Mesendoderm (in vitro differentiated cells): ENCODE measurements around the gene KIF21B.

Experiments
- DNase-seq: peaks from one replicate; pipeline ENCODE4 v3.0.0; 2013
- H2AK5ac ChIP-seq: 2 replicates; pipeline ENCODE4 v1.6.1; 2013; ENCODE audit warnings: low read length, inconsistent platforms
- H2BK120ac ChIP-seq: 2 replicates; pipeline ENCODE4 v1.6.1; 2013; ENCODE audit warnings: low read depth, mild to moderate bottlenecking, low read length, moderate library complexity, mixed read lengths
- H2BK15ac ChIP-seq: replicated peaks from 2 replicates; pipeline ENCODE4 v1.6.1; 2013; ENCODE audit warnings: low read depth, mild to moderate bottlenecking, moderate library complexity
- H2BK5ac ChIP-seq: 2 replicates; pipeline ENCODE4 v1.6.1; 2013; ENCODE audit warnings: low read length, inconsistent platforms
- H3K18ac ChIP-seq: 2 replicates; pipeline ENCODE4 v1.6.1; 2013; ENCODE audit warnings: mild to moderate bottlenecking, low read length, mixed read lengths
- H3K23ac ChIP-seq: one replicate; pipeline ENCODE4 v1.6.1; 2013; ENCODE audit warnings: low read length
- H3K27ac ChIP-seq: 2 replicates; pipeline ENCODE4 v1.5.1; 2013; ENCODE audit warnings: low read depth, mild to moderate bottlenecking, inconsistent platforms, low read length, moderate library complexity
- H3K27me3 ChIP-seq: 2 replicates; pipeline ENCODE4 v1.6.1; 2013; ENCODE audit warnings: low read length, control low read depth, mild to moderate bottlenecking, inconsistent platforms; ENCODE audit not compliant: insufficient read depth, poor library complexity
- H3K36me3 ChIP-seq: 2 replicates; pipeline ENCODE4 v1.6.1; 2013; ENCODE audit warnings: low read length, inconsistent platforms; ENCODE audit not compliant: control insufficient read depth, insufficient read depth
- H3K4ac ChIP-seq: one replicate; pipeline ENCODE4 v1.6.1; 2013; ENCODE audit warnings: low read depth, mild to moderate bottlenecking, low read length, moderate library complexity
- H3K4me1 ChIP-seq: 2 replicates; pipeline ENCODE4 v1.6.1; 2013; ENCODE audit warnings: low read depth, low read length, inconsistent platforms; ENCODE audit not compliant: control insufficient read depth
- H3K4me2 ChIP-seq: 2 replicates; pipeline ENCODE4 v1.6.1; 2013; ENCODE audit warnings: low read length
- H3K4me3 ChIP-seq: 2 replicates; pipeline ENCODE4 v1.5.1; 2013; ENCODE audit warnings: mild to moderate bottlenecking, low read length
- H3K56ac ChIP-seq: one replicate; pipeline ENCODE4 v1.6.1; 2013; ENCODE audit warnings: low read length
- H3K79me1 ChIP-seq: 2 replicates; pipeline ENCODE4 v1.6.1; 2013; ENCODE audit warnings: low read length, inconsistent platforms
- H3K79me2 ChIP-seq: 2 replicates; pipeline ENCODE4 v1.6.1; 2013; ENCODE audit warnings: mild to moderate bottlenecking, low read length; ENCODE audit not compliant: control insufficient read depth, insufficient read depth
- H3K9ac ChIP-seq: 2 replicates; pipeline ENCODE4 v1.6.1; 2013; ENCODE audit warnings: low read length, inconsistent platforms
- H4K5ac ChIP-seq: one replicate; pipeline ENCODE4 v1.6.1; 2013; ENCODE audit warnings: low read length
- H4K8ac ChIP-seq: one replicate; pipeline ENCODE4 v1.6.1; 2013; ENCODE audit warnings: low read depth, mild to moderate bottlenecking, control low read depth, low read length, moderate library complexity
- WGBS: extraction: QIAGEN DNeasy Blood & Tissue Kit; methylation state at CpG from one replicate; pipeline ENCODE4 v1.1.7; 2013; ENCODE audit warnings: low lambda C conversion rate, missing lambda C conversion rate; ENCODE audit not compliant: insufficient coverage; ENCODE audit errors: extremely low coverage; 5-methylcytosine and 5-hydroxymethylcytosine counted together

The KIF21B gene

GRCh38 chr1:201042779-201043461 is 19.4 kb upstream of the KIF21B start:
- H3K27ac ChIP-seq, result no peak overlapping the region
- H3K79me1 ChIP-seq, result no peaks in the 10 kb centered on the region
- no peak overlapping the region for H2AK5ac ChIP-seq
- no peak overlapping the region for H3K4me2 ChIP-seq
- no peaks in the 10 kb centered on the region for H3K79me2 ChIP-seq
- DNase-seq, result peak; percentile 74
- H3K18ac ChIP-seq, result no peak overlapping the region
- H2BK15ac ChIP-seq, result no peak overlapping the region
- no peaks in the 10 kb centered on the region for H3K36me3 ChIP-seq
- no peak overlapping the region for H4K5ac ChIP-seq
- H3K9ac ChIP-seq, result no peak overlapping the region
- no peak overlapping the region for H4K8ac ChIP-seq
- no peak overlapping the region for H2BK5ac ChIP-seq
- no peaks in the 10 kb centered on the region for H3K27me3 ChIP-seq
- no CpG with 5 or more reads among the region's 13 CpGs for WGBS
- no peak overlapping the region for H3K4me3 ChIP-seq
- no peak overlapping the region for H3K56ac ChIP-seq
- no peak overlapping the region for H3K23ac ChIP-seq
- H3K4ac ChIP-seq, result no peak overlapping the region
- no peaks in the 10 kb centered on the region for H3K4me1 ChIP-seq
- H2BK120ac ChIP-seq, result no peak overlapping the region

- Histone ChIP-seq H3K18ac (no peak overlapping the region), H2AK5ac (no peak overlapping the region), H3K79me2 (no peaks in the 10 kb centered on the region), H3K27ac (no peak overlapping the region), H2BK5ac (no peak overlapping the region), H3K4ac (no peak overlapping the region), H3K4me1 (no peaks in the 10 kb centered on the region), H4K8ac (no peak overlapping the region), H3K27me3 (no peaks in the 10 kb centered on the region), H3K56ac (no peak overlapping the region), H3K36me3 (no peaks in the 10 kb centered on the region), H3K4me3 (no peak overlapping the region), H2BK15ac (no peak overlapping the region), H3K4me2 (no peak overlapping the region), H4K5ac (no peak overlapping the region), H3K79me1 (no peaks in the 10 kb centered on the region), H3K9ac (no peak overlapping the region), H2BK120ac (no peak overlapping the region), H3K23ac (no peak overlapping the region)
- DNase-seq, result no peak
- no CpG with 5 or more reads among the region's 2 CpGs for WGBS
Observed at GRCh38 chr1:201041011-201041410, 17.5 kb upstream of the KIF21B start.

- WGBS, result no CpG with 5 or more reads among the region's 5 CpGs
- Histone ChIP-seq H2BK120ac (no peak overlapping the region), H2BK15ac (no peak overlapping the region), H3K79me2 (no peaks in the 10 kb centered on the region), H3K36me3 (no peaks in the 10 kb centered on the region), H3K27ac (no peak overlapping the region), H3K18ac (no peak overlapping the region), H3K23ac (no peak overlapping the region), H4K5ac (no peak overlapping the region), H3K27me3 (no peaks in the 10 kb centered on the region), H3K4ac (no peak overlapping the region), H3K4me3 (no peak overlapping the region), H4K8ac (no peak overlapping the region), H3K56ac (no peak overlapping the region), H3K4me1 (no peaks in the 10 kb centered on the region), H3K79me1 (no peaks in the 10 kb centered on the region), H3K4me2 (no peak overlapping the region), H2BK5ac (no peak overlapping the region), H3K9ac (no peak overlapping the region), H2AK5ac (no peak overlapping the region)
- no peak for DNase-seq
Observed at GRCh38 chr1:201039876-201040275, 16.4 kb upstream of the KIF21B start.

GRCh38 chr1:201039418-201039817 is 15.9 kb upstream of the KIF21B start:
- no peak overlapping the region for H3K4ac ChIP-seq
- no peak overlapping the region for H4K5ac ChIP-seq
- no peak overlapping the region for H3K18ac ChIP-seq
- H2AK5ac ChIP-seq, result no peak overlapping the region
- no peak overlapping the region for H3K23ac ChIP-seq
- no CpG with 5 or more reads among the region's 2 CpGs for WGBS
- H3K27ac ChIP-seq, result no peak overlapping the region
- H2BK5ac ChIP-seq, result no peak overlapping the region
- no peaks in the 10 kb centered on the region for H3K79me1 ChIP-seq
- H3K9ac ChIP-seq, result no peak overlapping the region
- no peak overlapping the region for H3K56ac ChIP-seq
- H3K4me3 ChIP-seq, result no peak overlapping the region
- no peak for DNase-seq
- H3K4me2 ChIP-seq, result no peak overlapping the region
- H3K79me2 ChIP-seq, result no peaks in the 10 kb centered on the region
- H2BK15ac ChIP-seq, result no peak overlapping the region
- no peak overlapping the region for H2BK120ac ChIP-seq
- no peaks in the 10 kb centered on the region for H3K36me3 ChIP-seq
- no peak overlapping the region for H4K8ac ChIP-seq
- no peaks in the 10 kb centered on the region for H3K27me3 ChIP-seq
- H3K4me1 ChIP-seq, result no peaks in the 10 kb centered on the region

GRCh38 chr1:201038186-201038876 is 14.8 kb upstream of the KIF21B start:
- H3K4me1 ChIP-seq, result no peaks in the 10 kb centered on the region
- H2BK120ac ChIP-seq, result no peak overlapping the region
- H3K27me3 ChIP-seq, result no peaks in the 10 kb centered on the region
- WGBS, result no CpG with 5 or more reads among the region's 10 CpGs
- H3K18ac ChIP-seq, result no peak overlapping the region
- H4K8ac ChIP-seq, result no peak overlapping the region
- H3K4ac ChIP-seq, result no peak overlapping the region
- H3K56ac ChIP-seq, result no peak overlapping the region
- no peak overlapping the region for H3K4me3 ChIP-seq
- H2BK15ac ChIP-seq, result no peak overlapping the region
- no peaks in the 10 kb centered on the region for H3K79me1 ChIP-seq
- H2BK5ac ChIP-seq, result no peak overlapping the region
- no peaks in the 10 kb centered on the region for H3K36me3 ChIP-seq
- H3K79me2 ChIP-seq, result no peaks in the 10 kb centered on the region
- H3K4me2 ChIP-seq, result no peak overlapping the region
- no peak for DNase-seq
- no peak overlapping the region for H3K9ac ChIP-seq
- H3K27ac ChIP-seq, result no peak overlapping the region
- H3K23ac ChIP-seq, result no peak overlapping the region
- H2AK5ac ChIP-seq, result no peak overlapping the region
- no peak overlapping the region for H4K5ac ChIP-seq
